GM12878 (cell line): ENCODE measurements around the gene RWDD2A. TPM values are rescaled to one million over a fixed set of nuclear protein-coding genes. Genes with fewer than 3 reads are reported as not detected.

ENCODE experiments used
- ATAC-seq: fragments of 200-7000 bp; cut with Tn5 transposase; 3 replicates; pipeline ENCODE4 v1.9.1; 2020; ENCODE audit warnings: mild to moderate bottlenecking, moderate library complexity
- BruUV-seq: library from RNA; stranded (reverse); fragments of 400-500 nt; replicated peaks from 2 replicates; lab custom pipeline; 2021; lab: Mats Ljungman, UMichigan
- CTCF ChIA-PET: fragments of 300-600 bp; sonication (Branson Sonifier 250); formaldehyde crosslinking; extraction: SDS; loops from one replicate; lab custom pipeline; 2021; ENCODE audit warnings: inconsistent platforms; lab: Yijun Ruan, JAX
- POLR2A ChIA-PET: fragments of 350-600 bp; formaldehyde crosslinking; extraction: SDS; loops from one replicate; lab custom pipeline; 2021; ENCODE audit warnings: inconsistent platforms; lab: Charles Lee
- RAD21 ChIA-PET: fragments of 300-600 bp; sonication (Branson Sonifier 250); formaldehyde crosslinking; loops from one replicate; lab custom pipeline; 2023; ENCODE audit warnings: antibody characterized with exemption; ENCODE audit not compliant: unreplicated experiment; lab: Charles Lee
- SMC1A ChIA-PET: fragments of 300-600 bp; sonication (Branson Sonifier 250); formaldehyde crosslinking; loops from one replicate; lab custom pipeline; 2023; ENCODE audit not compliant: unreplicated experiment, uncharacterized antibody; lab: Charles Lee
- DNase-seq: peaks from one replicate; pipeline ENCODE4 v3.0.0-alpha.2; 2011; ENCODE audit warnings: low read depth, low spot score
- FAIRE-seq: peaks from 3 replicates; lab custom pipeline; 2011; peaks lifted over from hg19 to GRCh38; lab: Jason Lieb, UNC
- H2AFZ ChIP-seq: 2 replicates; pipeline ENCODE4 v1.6.0; 2011; ENCODE audit warnings: low read depth, low read length, control low read depth; ENCODE audit not compliant: control insufficient read depth
- H3K27ac ChIP-seq: 2 replicates; pipeline ENCODE4 v1.5.1; 2011; ENCODE audit warnings: control low read depth; ENCODE audit not compliant: control insufficient read depth, insufficient read depth
- H3K27me3 ChIP-seq, 2 experiments: replicated peaks in 1 of 2; 2 replicates each; pipeline versions ENCODE4 v1.6.0 to v1.6.1; 2011; ENCODE audit warnings: low read length in 1 of 2; ENCODE audit not compliant: control insufficient read depth in 2 of 2, insufficient read depth in 2 of 2
- H3K36me3 ChIP-seq, 2 experiments: 2 replicates each; pipeline ENCODE4 v1.5.1; 2011; ENCODE audit warnings: low read length in 1 of 2; ENCODE audit not compliant: control insufficient read depth in 2 of 2, insufficient read depth in 2 of 2
- H3K4me1 ChIP-seq: 2 replicates; pipeline ENCODE4 v1.6.1; 2011; ENCODE audit warnings: mild to moderate bottlenecking, low read length, moderate library complexity, mixed read lengths; ENCODE audit not compliant: control insufficient read depth, insufficient read depth
- H3K4me2 ChIP-seq: 2 replicates; pipeline ENCODE4 v1.6.0; 2011; ENCODE audit warnings: control low read depth; ENCODE audit not compliant: control insufficient read depth, insufficient read depth
- H3K4me3 ChIP-seq: fragments of 200-600 bp; sonication (generic); 2 replicates; pipeline ENCODE4 v1.5.1; 2016
- H3K79me2 ChIP-seq: 2 replicates; pipeline ENCODE4 v1.6.0; 2011; ENCODE audit warnings: low read length; ENCODE audit not compliant: control insufficient read depth, insufficient read depth
- H3K9ac ChIP-seq: 2 replicates; pipeline ENCODE4 v1.8.0; 2011; ENCODE audit warnings: low read length, control low read depth, mixed read lengths; ENCODE audit not compliant: control insufficient read depth, insufficient read depth
- H3K9me3 ChIP-seq: replicated peaks from 3 replicates; pipeline ENCODE4 v1.5.1; 2011; ENCODE audit warnings: mild to moderate bottlenecking, low read length; ENCODE audit not compliant: control insufficient read depth, insufficient read depth
- H4K20me1 ChIP-seq: 2 replicates; pipeline ENCODE4 v1.6.0; 2011; ENCODE audit not compliant: control insufficient read depth, insufficient read depth
- ETV6 ChIP-seq, 2 experiments: fragments of 450-650 bp in 1 of 2; IDR thresholded peaks in 1 of 2; conservative IDR thresholded peaks in 1 of 2; 2 replicates each; pipeline ENCODE4 v1.6.1; 2014; ENCODE audit warnings: antibody characterized with exemption in 1 of 2, borderline replicate concordance in 1 of 2, low read depth in 1 of 2, mild to moderate bottlenecking in 1 of 2, moderate library complexity in 1 of 2
- HCFC1 ChIP-seq: fragments of 150-350 bp; IDR thresholded peaks from 2 replicates; pipeline ENCODE4 v1.6.1; 2014; ENCODE audit warnings: low read length
- HDAC2 ChIP-seq: fragments of 200-600 bp; sonication (generic); IDR thresholded peaks from 2 replicates; pipeline ENCODE4 v1.6.1; 2017
- JUNB ChIP-seq: IDR thresholded peaks from 2 replicates; pipeline ENCODE4 v1.6.1; 2016; ENCODE audit warnings: antibody characterized with exemption, mild to moderate bottlenecking
- MTA2 ChIP-seq: fragments of 450-650 bp; IDR thresholded peaks from 2 replicates; pipeline ENCODE4 v1.6.1; 2016; ENCODE audit warnings: low read depth, mild to moderate bottlenecking, moderate library complexity
- MXI1 ChIP-seq: fragments of 150-350 bp; IDR thresholded peaks from 2 replicates; pipeline ENCODE4 v1.6.1; 2011; ENCODE audit warnings: low read depth, mild to moderate bottlenecking, inconsistent platforms, low read length, improper control_type of control experiment
- NFYB ChIP-seq: IDR thresholded peaks from 2 replicates; pipeline ENCODE4 v1.6.1; 2011; ENCODE audit warnings: low read depth, mild to moderate bottlenecking, low read length, improper control_type of control experiment, moderate library complexity; ENCODE audit not compliant: insufficient read depth
- NR2F1 ChIP-seq: fragments of 450-650 bp; conservative IDR thresholded peaks from 2 replicates; pipeline ENCODE4 v1.6.1; 2017; ENCODE audit warnings: mild to moderate bottlenecking
- SPI1 ChIP-seq: IDR thresholded peaks from 2 replicates; pipeline ENCODE4 v1.6.1; 2011; ENCODE audit warnings: low read depth, mild to moderate bottlenecking, low read length, moderate library complexity, borderline replicate concordance; ENCODE audit not compliant: insufficient read depth
- TAF1 ChIP-seq: IDR thresholded peaks from 2 replicates; pipeline ENCODE4 v1.6.1; 2011; ENCODE audit warnings: mild to moderate bottlenecking, low read depth, low read length, borderline replicate concordance
- TCF3 ChIP-seq: IDR thresholded peaks from 2 replicates; pipeline ENCODE4 v1.6.1; 2012; ENCODE audit warnings: low read depth, mild to moderate bottlenecking, low read length, borderline replicate concordance; ENCODE audit not compliant: insufficient read depth
- ZBED1 ChIP-seq: IDR thresholded peaks from 2 replicates; pipeline ENCODE4 v1.6.1; 2016; ENCODE audit warnings: borderline replicate concordance
- ZNF384 ChIP-seq: IDR thresholded peaks from 2 replicates; pipeline ENCODE4 v1.6.1; 2012; ENCODE audit warnings: low read depth, mild to moderate bottlenecking, low read length, improper control_type of control experiment, borderline replicate concordance
- whole genome bisulfite sequencing: methylation state at CpG from one replicate; pipeline ENCODE4 v1.1.6; 2016; ENCODE audit warnings: low lambda C conversion rate; ENCODE audit not compliant: insufficient replicate concordance, insufficient coverage; ENCODE audit errors: missing lambda C conversion rate; 5-methylcytosine and 5-hydroxymethylcytosine counted together
- in situ Hi-C: fragments of 300-500 bp; cut with MboI; formaldehyde crosslinking; loops from 9 replicates; pipeline ENCODE4 v1.14.3; 2018; ENCODE audit warnings: mixed read lengths
- intact Hi-C: fragments of 100-400 bp; cut with micrococcal nuclease; formaldehyde crosslinking; loops from one replicate; pipeline ENCODE4 v1.14.2; 2022; ENCODE audit not compliant: unreplicated experiment
- polyA plus RNA-seq, 11 experiments: library from polyadenylated mRNA; depleted of rRNA in 4 of 11; unstranded in 6 of 11; stranded (reverse) in 5 of 11; fragments of >200 nt; fragmentation: Nextera tagmentation in 4 of 11; fragmentation: Illumina TruSeq in 1 of 11; extraction: Ambion mirVana in 4 of 11; extraction: Trizol in 1 of 11; gene quantifications; 1 replicate in 1 of 11; 2 replicates in 10 of 11; pipeline versions ENCODE4 v1.2.1 to v1.2.3, GENCODE V29; 2011 to 2016; ENCODE audit warnings: inconsistent platforms in 2 of 11, missing spikeins in 2 of 11, low read depth in 1 of 11
- total RNA-seq, 4 experiments: library from RNA; depleted of rRNA in 3 of 4; stranded (reverse); fragments of >200 nt in 3 of 4; fragmentation: Illumina TruSeq in 1 of 4; extraction: Trizol in 1 of 4; gene quantifications; 2 replicates each; pipeline versions ENCODE4 v1.2.1 to v1.2.3, GENCODE V29; 2013 to 2021
- TF ChIP-seq, protein P1 (sequence below): fragments of 150-350 bp; IDR thresholded peaks from 2 replicates; pipeline ENCODE4 v1.6.1; 2014; ENCODE audit warnings: mild to moderate bottlenecking, low read depth, low read length
- TF ChIP-seq, protein P2 (sequence below): IDR thresholded peaks from 2 replicates; pipeline ENCODE4 v1.6.1; 2012; ENCODE audit warnings: improper control_type of control experiment, low read depth, low read length; ENCODE audit not compliant: insufficient replicate concordance
- TF ChIP-seq, protein P3 (sequence below): fragments of 450-650 bp; conservative IDR thresholded peaks from 2 replicates; pipeline ENCODE4 v1.6.1; 2017; ENCODE audit warnings: mild to moderate bottlenecking, moderate library complexity

RWDD2A gene
- total and polyA plus RNA-seq, 10 of the 15 experiments (the other 5 are each of a cell fraction or from before 2014, with no cell fraction given): 2.3 to 4.6 (median 2.9) TPM

DNA sequence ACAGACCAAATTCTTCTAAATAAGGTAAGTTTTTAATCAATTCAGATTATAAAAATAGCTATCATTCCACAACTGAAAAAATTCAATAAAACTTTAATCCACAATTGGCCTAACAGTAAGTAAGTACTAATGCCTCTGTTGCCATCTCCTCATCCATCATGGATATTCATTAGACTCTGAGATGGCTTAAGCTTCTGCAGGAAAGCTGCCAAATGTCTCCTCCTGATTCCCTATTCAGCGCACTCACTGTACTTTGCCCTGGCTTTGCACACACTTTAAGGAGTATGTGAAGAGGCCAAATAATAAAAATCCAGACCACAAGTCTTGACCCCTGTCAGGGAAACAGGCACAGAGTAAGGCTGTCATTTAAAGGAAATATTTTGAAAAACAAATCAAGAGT lies 23.6 kb upstream of the RWDD2A start:
- H3K27me3 ChIP-seq: no peaks in the 10 kb centered on the region
- no peak overlapping the region for H2AFZ ChIP-seq
- CTCF ChIA-PET: interaction anchor here (0.8 to 3.4 kb wide), 3 partner anchors 11 to 344 kb away, joined by 3 to 20 read pairs (median 3); partner anchors contain the start of genes DOP1A and UBE3D
- SMC1A ChIA-PET: interaction anchor here (0.6 kb wide), 1 partner anchor 10 kb away, joined by 3 read pairs; no protein-coding TSS in a partner anchor
- RAD21 ChIA-PET: interaction anchor here (1.0 kb wide), 1 partner anchor 104 kb away, joined by 4 read pairs; the partner anchor contains the start of gene UBE3D
- no peaks in the 10 kb centered on the region for H3K9me3 ChIP-seq
- WGBS: 100% methylated on average over 1 of the region's 1 CpG
- no peak overlapping the region for H3K27ac ChIP-seq
- BruUV-seq: no TSS peak
- in situ Hi-C loops: no loop called here
- no peaks in the 10 kb centered on the region for H3K4me1 ChIP-seq
- no peaks in the 10 kb centered on the region for H4K20me1 ChIP-seq
- no peak for FAIRE-seq
- intact Hi-C loops: no loop called here
- no peak for DNase-seq
- H3K9ac ChIP-seq: no peak overlapping the region
- ATAC-seq: no peak
- no peaks in the 10 kb centered on the region for H3K79me2 ChIP-seq
- no peak overlapping the region for H3K4me3 ChIP-seq
- H3K4me2 ChIP-seq: no peak overlapping the region
- POLR2A ChIA-PET: no interaction called here
- peaks cover 5 to 40% of the 10 kb centered on the region in 2 experiments for H3K36me3 ChIP-seq
- TF ChIP-seq TCF3: no peak
- no peak for TF ChIP-seq TAF1
- no peak for TF ChIP-seq SPI1
- no peak for TF ChIP-seq NR2F1
- TF ChIP-seq, protein P1, sequence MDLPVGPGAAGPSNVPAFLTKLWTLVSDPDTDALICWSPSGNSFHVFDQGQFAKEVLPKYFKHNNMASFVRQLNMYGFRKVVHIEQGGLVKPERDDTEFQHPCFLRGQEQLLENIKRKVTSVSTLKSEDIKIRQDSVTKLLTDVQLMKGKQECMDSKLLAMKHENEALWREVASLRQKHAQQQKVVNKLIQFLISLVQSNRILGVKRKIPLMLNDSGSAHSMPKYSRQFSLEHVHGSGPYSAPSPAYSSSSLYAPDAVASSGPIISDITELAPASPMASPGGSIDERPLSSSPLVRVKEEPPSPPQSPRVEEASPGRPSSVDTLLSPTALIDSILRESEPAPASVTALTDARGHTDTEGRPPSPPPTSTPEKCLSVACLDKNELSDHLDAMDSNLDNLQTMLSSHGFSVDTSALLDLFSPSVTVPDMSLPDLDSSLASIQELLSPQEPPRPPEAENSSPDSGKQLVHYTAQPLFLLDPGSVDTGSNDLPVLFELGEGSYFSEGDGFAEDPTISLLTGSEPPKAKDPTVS: no peak
- no peak for TF ChIP-seq MXI1
- TF ChIP-seq ZBED1: no peak
- no peak for TF ChIP-seq HDAC2
- no peak for TF ChIP-seq HCFC1
- TF ChIP-seq NFYB: no peak
- no peak for TF ChIP-seq ZNF384
- no peak for TF ChIP-seq JUNB
- TF ChIP-seq, protein P2, sequence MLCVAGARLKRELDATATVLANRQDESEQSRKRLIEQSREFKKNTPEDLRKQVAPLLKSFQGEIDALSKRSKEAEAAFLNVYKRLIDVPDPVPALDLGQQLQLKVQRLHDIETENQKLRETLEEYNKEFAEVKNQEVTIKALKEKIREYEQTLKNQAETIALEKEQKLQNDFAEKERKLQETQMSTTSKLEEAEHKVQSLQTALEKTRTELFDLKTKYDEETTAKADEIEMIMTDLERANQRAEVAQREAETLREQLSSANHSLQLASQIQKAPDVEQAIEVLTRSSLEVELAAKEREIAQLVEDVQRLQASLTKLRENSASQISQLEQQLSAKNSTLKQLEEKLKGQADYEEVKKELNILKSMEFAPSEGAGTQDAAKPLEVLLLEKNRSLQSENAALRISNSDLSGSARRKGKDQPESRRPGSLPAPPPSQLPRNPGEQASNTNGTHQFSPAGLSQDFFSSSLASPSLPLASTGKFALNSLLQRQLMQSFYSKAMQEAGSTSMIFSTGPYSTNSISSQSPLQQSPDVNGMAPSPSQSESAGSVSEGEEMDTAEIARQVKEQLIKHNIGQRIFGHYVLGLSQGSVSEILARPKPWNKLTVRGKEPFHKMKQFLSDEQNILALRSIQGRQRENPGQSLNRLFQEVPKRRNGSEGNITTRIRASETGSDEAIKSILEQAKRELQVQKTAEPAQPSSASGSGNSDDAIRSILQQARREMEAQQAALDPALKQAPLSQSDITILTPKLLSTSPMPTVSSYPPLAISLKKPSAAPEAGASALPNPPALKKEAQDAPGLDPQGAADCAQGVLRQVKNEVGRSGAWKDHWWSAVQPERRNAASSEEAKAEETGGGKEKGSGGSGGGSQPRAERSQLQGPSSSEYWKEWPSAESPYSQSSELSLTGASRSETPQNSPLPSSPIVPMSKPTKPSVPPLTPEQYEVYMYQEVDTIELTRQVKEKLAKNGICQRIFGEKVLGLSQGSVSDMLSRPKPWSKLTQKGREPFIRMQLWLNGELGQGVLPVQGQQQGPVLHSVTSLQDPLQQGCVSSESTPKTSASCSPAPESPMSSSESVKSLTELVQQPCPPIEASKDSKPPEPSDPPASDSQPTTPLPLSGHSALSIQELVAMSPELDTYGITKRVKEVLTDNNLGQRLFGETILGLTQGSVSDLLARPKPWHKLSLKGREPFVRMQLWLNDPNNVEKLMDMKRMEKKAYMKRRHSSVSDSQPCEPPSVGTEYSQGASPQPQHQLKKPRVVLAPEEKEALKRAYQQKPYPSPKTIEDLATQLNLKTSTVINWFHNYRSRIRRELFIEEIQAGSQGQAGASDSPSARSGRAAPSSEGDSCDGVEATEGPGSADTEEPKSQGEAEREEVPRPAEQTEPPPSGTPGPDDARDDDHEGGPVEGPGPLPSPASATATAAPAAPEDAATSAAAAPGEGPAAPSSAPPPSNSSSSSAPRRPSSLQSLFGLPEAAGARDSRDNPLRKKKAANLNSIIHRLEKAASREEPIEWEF: no peak
- TF ChIP-seq, protein P3, sequence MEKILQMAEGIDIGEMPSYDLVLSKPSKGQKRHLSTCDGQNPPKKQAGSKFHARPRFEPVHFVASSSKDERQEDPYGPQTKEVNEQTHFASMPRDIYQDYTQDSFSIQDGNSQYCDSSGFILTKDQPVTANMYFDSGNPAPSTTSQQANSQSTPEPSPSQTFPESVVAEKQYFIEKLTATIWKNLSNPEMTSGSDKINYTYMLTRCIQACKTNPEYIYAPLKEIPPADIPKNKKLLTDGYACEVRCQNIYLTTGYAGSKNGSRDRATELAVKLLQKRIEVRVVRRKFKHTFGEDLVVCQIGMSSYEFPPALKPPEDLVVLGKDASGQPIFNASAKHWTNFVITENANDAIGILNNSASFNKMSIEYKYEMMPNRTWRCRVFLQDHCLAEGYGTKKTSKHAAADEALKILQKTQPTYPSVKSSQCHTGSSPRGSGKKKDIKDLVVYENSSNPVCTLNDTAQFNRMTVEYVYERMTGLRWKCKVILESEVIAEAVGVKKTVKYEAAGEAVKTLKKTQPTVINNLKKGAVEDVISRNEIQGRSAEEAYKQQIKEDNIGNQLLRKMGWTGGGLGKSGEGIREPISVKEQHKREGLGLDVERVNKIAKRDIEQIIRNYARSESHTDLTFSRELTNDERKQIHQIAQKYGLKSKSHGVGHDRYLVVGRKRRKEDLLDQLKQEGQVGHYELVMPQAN: no peak
- no peak for TF ChIP-seq MTA2
- TF ChIP-seq ETV6 (conservative IDR thresholded peaks at IDR 0.05 in 1 of 2, IDR thresholded peaks at IDR 0.05 in 1 of 2; ENCODE audit: borderline replicate concordance in 1 of 2, low read depth in 1 of 2): no peak
